Neutrophil (primary cell): ENCODE results near the gene LRRC25.
"Not testable (repeated sequence)": the region's sequence is repeated elsewhere in the genome, so short reads cannot be mapped to it uniquely, and the experiment has no call there.

Experiments
- H3K27ac ChIP-seq: fragments of 200-600 bp; sonication (generic); 2 replicates; pipeline ENCODE4 v1.5.1; 2016; ENCODE audit warnings: mild to moderate bottlenecking, moderate library complexity
- H3K27me3 ChIP-seq: fragments of 200-600 bp; sonication (generic); 2 replicates; pipeline ENCODE4 v1.6.0; 2016; ENCODE audit warnings: mild to moderate bottlenecking
- H3K36me3 ChIP-seq: fragments of 200-600 bp; sonication (generic); 2 replicates; pipeline ENCODE4 v1.5.1; 2017
- H3K4me1 ChIP-seq, 2 experiments: fragments of 200-600 bp in 1 of 2; sonication (generic) in 1 of 2; 1 replicate in 1 of 2; 2 replicates in 1 of 2; pipeline versions ENCODE4 v1.5.1 to v1.6.1; 2013 to 2016; ENCODE audit warnings: low read depth in 1 of 2, low read length in 1 of 2, mild to moderate bottlenecking in 1 of 2, moderate library complexity in 1 of 2; ENCODE audit not compliant: control insufficient read depth in 1 of 2, insufficient read depth in 1 of 2
- H3K4me3 ChIP-seq, 2 experiments: fragments of 200-600 bp in 1 of 2; sonication (generic) in 1 of 2; 1 replicate in 1 of 2; 2 replicates in 1 of 2; pipeline ENCODE4 v1.5.1; 2013 to 2016; ENCODE audit warnings: low read depth in 1 of 2, low read length in 1 of 2, mild to moderate bottlenecking in 1 of 2, moderate library complexity in 1 of 2
- H3K9me3 ChIP-seq: fragments of 200-600 bp; sonication (generic); 2 replicates; pipeline ENCODE4 v1.5.1; 2016
- TF ChIP-seq, protein P1 (sequence below): fragments of 200-600 bp; sonication (generic); IDR thresholded peaks from 2 replicates; pipeline ENCODE4 v1.5.1; 2016; ENCODE audit warnings: antibody characterized with exemption

The LRRC25 gene

GRCh38 chr19:18388100-18388959 is 9.1 kb downstream of the LRRC25 start:
- H3K4me1 ChIP-seq: peaks cover 54 to 61% of the 10 kb centered on the region in 2 experiments
- H3K36me3 ChIP-seq: peaks cover 46% of the 10 kb centered on the region
- peak overlapping the region; percentile 50 to 60 for H3K4me3 ChIP-seq
- H3K27ac ChIP-seq: peak overlapping the region; percentile 98
- H3K9me3 ChIP-seq: no peaks in the 10 kb centered on the region
- TF ChIP-seq, protein P1, sequence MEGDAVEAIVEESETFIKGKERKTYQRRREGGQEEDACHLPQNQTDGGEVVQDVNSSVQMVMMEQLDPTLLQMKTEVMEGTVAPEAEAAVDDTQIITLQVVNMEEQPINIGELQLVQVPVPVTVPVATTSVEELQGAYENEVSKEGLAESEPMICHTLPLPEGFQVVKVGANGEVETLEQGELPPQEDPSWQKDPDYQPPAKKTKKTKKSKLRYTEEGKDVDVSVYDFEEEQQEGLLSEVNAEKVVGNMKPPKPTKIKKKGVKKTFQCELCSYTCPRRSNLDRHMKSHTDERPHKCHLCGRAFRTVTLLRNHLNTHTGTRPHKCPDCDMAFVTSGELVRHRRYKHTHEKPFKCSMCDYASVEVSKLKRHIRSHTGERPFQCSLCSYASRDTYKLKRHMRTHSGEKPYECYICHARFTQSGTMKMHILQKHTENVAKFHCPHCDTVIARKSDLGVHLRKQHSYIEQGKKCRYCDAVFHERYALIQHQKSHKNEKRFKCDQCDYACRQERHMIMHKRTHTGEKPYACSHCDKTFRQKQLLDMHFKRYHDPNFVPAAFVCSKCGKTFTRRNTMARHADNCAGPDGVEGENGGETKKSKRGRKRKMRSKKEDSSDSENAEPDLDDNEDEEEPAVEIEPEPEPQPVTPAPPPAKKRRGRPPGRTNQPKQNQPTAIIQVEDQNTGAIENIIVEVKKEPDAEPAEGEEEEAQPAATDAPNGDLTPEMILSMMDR: peak; percentile 99
- H3K27me3 ChIP-seq: peaks cover 46% of the 10 kb centered on the region

DNA sequence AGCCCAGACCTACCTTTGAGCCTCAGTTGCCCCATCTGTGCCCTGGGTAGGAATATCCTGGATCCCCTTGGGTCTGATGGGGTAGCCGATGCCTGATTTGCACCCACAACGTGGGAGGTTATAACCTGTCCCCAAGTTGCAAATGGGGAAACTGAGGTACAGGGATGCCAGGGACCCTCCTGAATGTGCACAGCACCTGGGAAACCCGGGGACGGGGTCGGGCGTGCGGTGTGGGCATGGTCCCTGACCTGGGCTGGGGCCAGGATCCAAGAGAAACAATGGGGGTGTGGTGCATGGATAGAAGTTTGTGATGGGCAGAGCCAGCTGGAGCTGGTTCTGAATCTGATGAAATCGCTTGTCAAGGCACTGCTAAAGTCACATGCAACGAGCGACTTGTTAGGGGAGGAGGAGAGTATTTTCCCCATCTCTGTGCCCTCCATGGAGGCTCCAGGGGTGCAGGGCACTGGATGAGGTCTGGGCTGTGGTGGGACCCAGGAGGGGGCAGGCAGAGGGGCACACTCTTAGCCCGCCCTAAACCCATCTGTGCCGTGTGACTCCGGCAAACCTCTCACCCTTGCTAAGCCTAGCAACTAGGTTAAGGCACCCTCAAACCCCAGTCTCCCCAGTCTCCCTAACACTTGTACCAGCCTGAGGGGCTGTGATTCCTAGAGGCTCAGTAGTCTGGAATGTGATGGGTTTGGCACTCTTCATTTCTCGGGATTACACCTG is 10.7 kb downstream of the LRRC25 start:
- Histone ChIP-seq H3K27me3 (peaks cover 51% of the 10 kb centered on the region), H3K4me3 (no peak overlapping the region), H3K9me3 (no peaks in the 10 kb centered on the region), H3K36me3 (peaks cover 36% of the 10 kb centered on the region), H3K27ac (no peak overlapping the region), H3K4me1 (peaks cover 40 to 44% of the 10 kb centered on the region in 2 experiments)
- TF ChIP-seq, protein P1: no peak

DNA sequence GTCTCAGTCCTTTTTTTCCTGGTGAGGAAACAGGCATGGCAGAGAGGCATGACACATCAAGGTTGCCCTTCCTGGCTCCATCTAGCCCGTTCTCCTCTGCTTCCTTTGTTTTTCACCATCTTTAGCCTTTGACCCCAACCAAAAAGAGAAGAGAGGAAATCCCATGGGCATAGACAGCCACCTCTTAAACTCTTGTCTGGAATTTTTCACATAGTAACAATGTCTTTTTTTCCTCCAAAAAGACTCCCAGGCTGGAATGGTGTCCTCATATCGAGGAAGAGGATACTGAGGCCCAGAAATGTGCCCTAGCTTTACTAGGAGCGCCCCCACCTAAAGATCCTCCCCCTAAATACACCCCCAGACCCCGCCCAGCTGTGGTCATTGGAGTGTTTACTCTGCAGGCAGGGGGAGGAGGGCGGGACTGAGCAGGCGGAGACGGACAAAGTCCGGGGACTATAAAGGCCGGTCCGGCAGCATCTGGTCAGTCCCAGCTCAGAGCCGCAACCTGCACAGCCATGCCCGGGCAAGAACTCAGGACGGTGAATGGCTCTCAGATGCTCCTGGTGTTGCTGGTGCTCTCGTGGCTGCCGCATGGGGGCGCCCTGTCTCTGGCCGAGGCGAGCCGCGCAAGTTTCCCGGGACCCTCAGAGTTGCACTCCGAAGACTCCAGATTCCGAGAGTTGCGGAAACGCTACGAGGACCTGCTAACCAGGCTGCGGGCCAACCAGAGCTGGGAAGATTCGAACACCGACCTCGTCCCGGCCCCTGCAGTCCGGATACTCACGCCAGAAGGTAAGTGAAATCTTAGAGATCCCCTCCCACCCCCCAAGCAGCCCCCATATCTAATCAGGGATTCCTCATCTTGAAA is 11.5 kb downstream of the LRRC25 start, which contains the start of gene GDF15:
GDF15 (plus strand) TSS at position 484 of the 868 bp plus-strand sequence; CDS start at position 516, 32 bp downstream.
- H3K27ac ChIP-seq: no peak within 1 kb of the TSS
- TF ChIP-seq, protein P1: peak; percentile 61
- no peak within 1 kb of the TSS for H3K4me3 ChIP-seq
- peaks cover 28% of the 10 kb centered on the region for H3K36me3 ChIP-seq
- no peaks in the 10 kb centered on the region for H3K9me3 ChIP-seq
- H3K4me1 ChIP-seq: peaks cover 34 to 39% of the 10 kb centered on the region in 2 experiments
- peaks cover 51% of the 10 kb centered on the region for H3K27me3 ChIP-seq

DNA sequence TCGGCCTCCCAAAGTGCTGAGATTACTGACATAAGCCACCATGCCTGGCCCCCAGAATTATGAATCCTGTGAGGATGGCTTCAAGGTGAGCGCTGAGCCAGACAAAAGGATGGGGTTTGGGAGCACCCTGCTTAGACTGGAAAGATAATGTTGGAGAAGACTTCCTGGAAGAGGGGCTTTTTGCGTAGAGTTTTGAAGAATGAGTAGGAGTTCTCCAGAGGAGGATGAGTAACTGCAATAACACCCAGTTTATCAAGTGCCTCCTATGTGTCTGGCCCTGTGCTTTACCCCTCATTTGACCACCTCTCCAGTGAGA is 12.1 kb downstream of the LRRC25 start:
- peaks cover 22% of the 10 kb centered on the region for H3K36me3 ChIP-seq
- H3K9me3 ChIP-seq: no peaks in the 10 kb centered on the region
- H3K4me3 ChIP-seq: no peak overlapping the region
- peaks cover 31 to 35% of the 10 kb centered on the region in 2 experiments for H3K4me1 ChIP-seq
- TF ChIP-seq, protein P1: no peak
- H3K27ac ChIP-seq: no peak overlapping the region
- H3K27me3 ChIP-seq: peaks cover 51% of the 10 kb centered on the region

- Histone ChIP-seq H3K9me3 (no peaks in the 10 kb centered on the region), H3K36me3 (peaks cover 17% of the 10 kb centered on the region), H3K27ac (no peak overlapping the region), H3K4me3 (no peak overlapping the region), H3K27me3 (peaks cover 51% of the 10 kb centered on the region), H3K4me1 (peaks cover 33 to 37% of the 10 kb centered on the region in 2 experiments)
- TF ChIP-seq, protein P1: no peak
Observed at GRCh38 chr19:18384775-18385174, 12.6 kb downstream of the LRRC25 start.

DNA sequence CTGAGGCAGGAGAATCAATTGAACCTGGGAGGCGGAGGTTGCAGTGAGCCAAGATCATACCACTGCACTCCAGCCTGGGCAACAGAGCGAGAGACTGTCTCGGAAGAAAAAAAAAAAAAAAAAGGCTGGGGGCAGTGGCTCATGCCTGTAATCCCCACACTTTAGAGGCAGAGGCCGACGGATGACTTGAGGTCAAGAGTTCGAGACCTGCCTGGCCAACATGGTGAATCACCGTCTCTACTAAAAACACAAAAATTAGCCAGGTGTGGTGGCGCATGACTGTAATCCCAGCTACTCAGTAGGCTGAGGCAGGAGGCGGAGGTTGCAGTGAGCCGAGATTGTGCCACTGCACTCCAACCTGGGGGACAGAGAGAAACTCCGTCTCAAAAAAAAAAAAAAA is 13.8 kb downstream of the LRRC25 start:
- not testable (repeated sequence) for H3K36me3 ChIP-seq, H3K27ac ChIP-seq, H3K9me3 ChIP-seq, H3K4me3 ChIP-seq
- Histone ChIP-seq H3K4me1 (peaks cover 24 to 26% of the 10 kb centered on the region in 2 experiments), H3K27me3 (peaks cover 51% of the 10 kb centered on the region)
